Measurements from ENCODE around the gene RGMA. TPM values are rescaled to one million over a fixed set of nuclear protein-coding genes. Genes with fewer than 3 reads are reported as not detected.

The RGMA gene
- total RNA-seq, 4 donors from 2014 or later = 2.4 to 10.3 (median 6.0) TPM

DNA sequence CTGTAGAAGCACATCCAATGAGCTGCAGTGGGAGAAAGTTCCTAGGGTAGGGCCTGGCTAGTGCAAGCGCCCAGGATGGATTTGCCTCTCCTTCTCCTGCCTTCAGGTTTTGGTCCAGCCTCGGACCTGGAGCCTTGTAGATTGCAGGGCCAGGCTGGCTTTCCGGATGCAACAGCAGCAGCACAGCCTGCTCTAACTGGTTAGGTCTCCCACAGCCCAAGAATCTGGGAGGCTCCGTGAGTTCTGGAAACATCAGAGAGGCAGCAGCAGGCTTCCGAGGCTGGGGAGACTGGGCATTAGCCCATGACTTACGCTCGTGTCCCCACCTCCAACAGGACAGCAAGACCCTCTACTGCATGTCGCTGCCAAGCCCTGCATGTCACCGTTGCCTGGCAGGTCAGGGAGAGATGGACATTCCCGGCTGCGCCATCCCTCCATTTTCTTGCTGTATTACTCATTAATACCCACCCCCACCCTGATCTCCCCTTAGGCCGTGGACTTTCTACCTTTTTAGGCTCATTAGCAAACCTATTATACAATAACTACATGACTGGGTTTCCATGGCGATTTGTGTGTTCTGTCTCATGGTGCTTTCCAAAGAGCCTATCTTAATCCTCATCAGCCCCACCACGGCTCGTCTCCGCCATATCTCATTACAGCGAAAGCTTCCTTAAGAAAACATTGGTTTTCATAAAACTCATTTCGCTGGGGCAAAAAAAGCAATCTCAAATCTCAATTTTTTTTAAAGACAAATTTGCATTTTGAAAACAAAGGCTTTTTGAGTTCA is 40.9 kb upstream of the RGMA start:
- Histone ChIP-seq H3K4me3 (replicated peaks in 1 of 3) (no peak overlapping the region), H3K27ac (no peak overlapping the region), H3K36me3 (no peaks in the 10 kb centered on the region), H3K9me3 (no peaks in the 10 kb centered on the region), H3K27me3 (no peaks in the 10 kb centered on the region), H3K4me1 (no peaks in the 10 kb centered on the region)
- TF ChIP-seq, protein P1, sequence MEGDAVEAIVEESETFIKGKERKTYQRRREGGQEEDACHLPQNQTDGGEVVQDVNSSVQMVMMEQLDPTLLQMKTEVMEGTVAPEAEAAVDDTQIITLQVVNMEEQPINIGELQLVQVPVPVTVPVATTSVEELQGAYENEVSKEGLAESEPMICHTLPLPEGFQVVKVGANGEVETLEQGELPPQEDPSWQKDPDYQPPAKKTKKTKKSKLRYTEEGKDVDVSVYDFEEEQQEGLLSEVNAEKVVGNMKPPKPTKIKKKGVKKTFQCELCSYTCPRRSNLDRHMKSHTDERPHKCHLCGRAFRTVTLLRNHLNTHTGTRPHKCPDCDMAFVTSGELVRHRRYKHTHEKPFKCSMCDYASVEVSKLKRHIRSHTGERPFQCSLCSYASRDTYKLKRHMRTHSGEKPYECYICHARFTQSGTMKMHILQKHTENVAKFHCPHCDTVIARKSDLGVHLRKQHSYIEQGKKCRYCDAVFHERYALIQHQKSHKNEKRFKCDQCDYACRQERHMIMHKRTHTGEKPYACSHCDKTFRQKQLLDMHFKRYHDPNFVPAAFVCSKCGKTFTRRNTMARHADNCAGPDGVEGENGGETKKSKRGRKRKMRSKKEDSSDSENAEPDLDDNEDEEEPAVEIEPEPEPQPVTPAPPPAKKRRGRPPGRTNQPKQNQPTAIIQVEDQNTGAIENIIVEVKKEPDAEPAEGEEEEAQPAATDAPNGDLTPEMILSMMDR (IDR thresholded peaks at IDR 0.05) = no peak
- TF ChIP-seq POLR2A (IDR thresholded peaks at IDR 0.05) = no peak
- intact Hi-C loops (cut with DNase I) = no loop called here
- DNase-seq = no peak
- WGBS, 2 donors = 89% methylated on average over 16 to 18 of the region's 18 CpGs

DNA sequence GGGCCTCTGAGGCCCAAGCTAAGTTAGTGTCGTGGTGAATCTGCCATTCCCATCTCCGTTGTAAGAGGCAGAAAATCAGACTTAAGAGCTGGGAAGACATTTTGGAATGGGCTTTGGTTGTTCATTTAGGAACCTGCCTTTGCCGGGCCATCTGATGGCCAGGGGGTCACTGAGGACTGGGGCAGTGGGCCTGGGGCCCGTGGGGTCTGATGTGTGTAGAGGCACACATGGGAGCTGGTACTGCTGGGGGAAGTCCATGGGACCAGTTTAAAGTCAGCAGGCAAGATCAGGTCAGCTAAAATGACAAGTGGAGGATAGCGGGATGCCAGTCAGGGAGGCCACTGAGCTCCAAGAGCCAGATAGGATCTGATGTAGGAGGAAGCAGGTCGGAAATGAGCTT is 38.3 kb upstream of the RGMA start:
- 80% methylated on average over 6 of the region's 6 CpGs for WGBS, 2 donors
- intact Hi-C loops (cut with DNase I) = no loop called here

DNA sequence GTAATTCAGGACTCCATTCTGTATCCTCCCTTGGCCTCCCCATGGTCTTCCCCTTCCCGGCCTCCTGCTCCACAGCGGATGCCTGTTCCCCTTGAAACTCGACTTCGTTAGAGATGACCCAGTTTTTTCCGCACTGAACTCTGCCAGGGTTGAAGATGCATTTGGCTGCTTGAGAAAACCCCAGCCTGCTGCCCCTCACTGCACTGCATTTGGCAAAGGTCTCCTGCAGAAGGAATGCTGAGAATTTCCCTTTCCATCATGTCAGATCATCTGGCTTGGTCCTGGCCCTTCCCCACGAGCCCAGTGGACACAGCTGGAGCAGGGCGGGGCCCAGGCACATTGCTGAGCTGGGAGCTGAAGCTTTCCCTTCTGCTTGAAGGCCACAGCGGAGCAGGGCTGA is 37.6 kb upstream of the RGMA start:
- intact Hi-C loops (cut with DNase I) = no loop called here
- no peak overlapping the region for H3K27ac ChIP-seq
- WGBS, 2 donors = 70 to 88% methylated on average over 6 of the region's 8 CpGs
- H3K4me1 ChIP-seq = peaks cover 0 to 12% of the 10 kb centered on the region in 2 donors
- H3K4me3 ChIP-seq (replicated peaks in 1 of 3) = no peak overlapping the region
- no peaks in the 10 kb centered on the region for H3K36me3 ChIP-seq
- TF ChIP-seq, protein P1 (IDR thresholded peaks at IDR 0.05) = no peak
- TF ChIP-seq POLR2A (IDR thresholded peaks at IDR 0.05) = no peak
- H3K9me3 ChIP-seq = no peaks in the 10 kb centered on the region
- no peak for DNase-seq
- H3K27me3 ChIP-seq = no peaks in the 10 kb centered on the region

More for the DNA sequence above, 38.3 kb upstream of the RGMA start:
- Histone ChIP-seq H3K27ac (no peak overlapping the region), H3K9me3 (no peaks in the 10 kb centered on the region), H3K36me3 (no peaks in the 10 kb centered on the region), H3K4me3 (replicated peaks in 1 of 3) (no peak overlapping the region), H3K27me3 (no peaks in the 10 kb centered on the region), H3K4me1 (peaks cover 0 to 10% of the 10 kb centered on the region in 2 donors)
- no peak for TF ChIP-seq POLR2A (IDR thresholded peaks at IDR 0.05)
- TF ChIP-seq, protein P1 (IDR thresholded peaks at IDR 0.05) = no peak
- no peak for DNase-seq

DNA sequence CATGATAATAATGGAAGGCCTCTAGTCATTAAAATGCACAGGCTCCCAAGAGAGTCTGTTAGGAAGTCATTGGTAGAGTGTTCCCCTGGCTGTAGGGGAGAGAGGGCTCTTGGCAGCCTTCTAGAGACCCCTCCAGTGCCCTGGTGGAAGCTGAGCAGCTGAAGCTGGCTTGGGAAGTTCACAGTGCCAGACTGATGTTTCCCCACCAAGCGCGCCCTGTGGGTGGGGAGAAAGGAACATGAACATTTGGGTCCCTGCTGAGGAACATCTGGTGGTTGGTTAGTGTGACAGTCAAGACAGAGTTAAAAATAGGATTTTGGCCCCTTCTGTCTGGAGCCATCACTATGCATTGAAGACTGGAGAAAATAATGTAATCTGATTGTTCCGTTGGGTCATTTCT is 37.1 kb upstream of the RGMA start:
- DNase-seq = no peak
- Histone ChIP-seq H3K4me1 (peaks cover 0 to 12% of the 10 kb centered on the region in 2 donors), H3K36me3 (no peaks in the 10 kb centered on the region), H3K27ac (no peak overlapping the region), H3K27me3 (no peaks in the 10 kb centered on the region), H3K9me3 (no peaks in the 10 kb centered on the region), H3K4me3 (replicated peaks in 1 of 3) (no peak overlapping the region)
- no peak for TF ChIP-seq POLR2A (IDR thresholded peaks at IDR 0.05)
- TF ChIP-seq, protein P1 (IDR thresholded peaks at IDR 0.05) = no peak
- intact Hi-C loops (cut with DNase I) = no loop called here
- WGBS, 2 donors = 83 to 88% methylated on average over 3 of the region's 3 CpGs

DNA sequence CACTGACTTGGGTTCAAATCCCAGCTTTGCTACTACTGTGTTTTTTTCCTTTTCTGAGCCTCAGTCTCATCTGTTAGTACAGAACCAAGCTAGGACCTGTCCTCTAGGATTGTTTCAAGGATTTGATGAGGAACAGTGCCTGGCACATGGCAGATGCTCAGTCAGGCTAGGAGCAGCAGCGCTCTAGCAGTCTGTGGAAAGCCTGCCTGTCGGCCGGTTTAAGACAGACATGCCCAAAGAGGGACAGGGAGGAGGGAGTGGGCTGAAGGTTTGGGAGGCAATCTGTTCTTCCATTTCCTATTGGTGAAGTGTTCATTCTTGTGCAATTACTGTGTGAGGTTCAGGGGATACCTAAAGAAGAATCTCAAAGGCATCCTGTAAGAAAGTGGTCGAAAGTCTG is 35.1 kb upstream of the RGMA start:
- TF ChIP-seq POLR2A (IDR thresholded peaks at IDR 0.05) = no peak
- TF ChIP-seq, protein P1 (IDR thresholded peaks at IDR 0.05) = no peak
- no peaks in the 10 kb centered on the region for H3K9me3 ChIP-seq
- H3K4me1 ChIP-seq = peaks cover 0 to 12% of the 10 kb centered on the region in 2 donors
- no peak for DNase-seq
- no peaks in the 10 kb centered on the region for H3K27me3 ChIP-seq
- H3K27ac ChIP-seq = no peak overlapping the region
- no peaks in the 10 kb centered on the region for H3K36me3 ChIP-seq
- no peak overlapping the region for H3K4me3 ChIP-seq (replicated peaks in 1 of 3)
- intact Hi-C loops (cut with DNase I) = no loop called here
- 91 to 93% methylated on average over 4 of the region's 4 CpGs for WGBS, 2 donors
